Neural crest cell (in vitro differentiated cells): Measurements from ENCODE around the gene SLC38A8. TPM values are rescaled to one million over a fixed set of nuclear protein-coding genes. Genes with fewer than 3 reads are reported as not detected.

Source experiments
- DNase-seq: peaks from one replicate; pipeline ENCODE4 v3.0.0; 2021; ENCODE audit warnings: low read depth, mixed read lengths, low spot score
- H3K27ac Mint-ChIP-seq: one replicate; pipeline ENCODE4 v1.8.0; 2021; ENCODE audit warnings: mild to moderate bottlenecking, mixed read lengths; ENCODE audit not compliant: unreplicated experiment
- H3K27me3 Mint-ChIP-seq: 2 replicates; pipeline ENCODE4 v1.8.0; 2021; ENCODE audit warnings: low read depth, mild to moderate bottlenecking, mixed read lengths
- H3K36me3 Mint-ChIP-seq: 2 replicates; pipeline ENCODE4 v1.8.0; 2021; ENCODE audit warnings: low read depth, mild to moderate bottlenecking, mixed read lengths
- H3K4me1 Mint-ChIP-seq: 2 replicates; pipeline ENCODE4 v1.8.0; 2021; ENCODE audit warnings: mixed read lengths
- H3K4me3 Mint-ChIP-seq: one replicate; pipeline ENCODE4 v1.8.0; 2021; ENCODE audit warnings: mild to moderate bottlenecking, mixed read lengths
- H3K9me3 Mint-ChIP-seq: 2 replicates; pipeline ENCODE4 v1.8.0; 2021; ENCODE audit warnings: mixed read lengths
- total RNA-seq: library from RNA; stranded (reverse); gene quantifications from 2 replicates; pipeline ENCODE4 v1.2.1, GENCODE V29; 2021
- TF ChIP-seq, protein P1 (sequence below): fragments of 200-600 bp; sonication (generic); conservative IDR thresholded peaks from 2 replicates; pipeline ENCODE4 v1.5.0; 2021; ENCODE audit warnings: antibody characterized with exemption, mild to moderate bottlenecking

SLC38A8 gene
- total RNA-seq, 1 donor from 2014 or later, result not detected

DNA sequence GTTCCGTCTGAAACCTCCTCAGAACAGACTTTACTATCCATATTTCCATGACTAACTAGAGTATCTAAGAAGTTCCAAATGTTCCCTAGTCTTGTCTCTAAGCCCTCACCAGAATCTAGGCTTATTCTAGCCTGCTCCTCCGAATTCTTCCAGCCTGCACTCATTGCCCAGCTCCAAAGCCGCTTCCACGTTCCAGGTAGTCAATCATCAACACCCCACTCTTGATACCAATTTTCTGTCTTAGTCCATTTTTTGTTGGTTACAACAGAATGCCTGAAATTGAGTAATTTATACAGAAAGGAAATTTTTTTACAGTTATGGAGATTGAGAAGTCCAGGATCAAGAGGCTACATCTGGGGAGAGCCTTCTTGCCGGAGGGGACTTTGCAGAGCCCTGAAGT is 21.1 kb downstream of the SLC38A8 start:
- Mint-ChIP-seq H3K4me3 (no peak overlapping the region), H3K9me3 (peaks cover 15% of the 10 kb centered on the region), H3K27ac (no peak overlapping the region), H3K36me3 (peaks cover 7% of the 10 kb centered on the region), H3K4me1 (peaks cover 2% of the 10 kb centered on the region), H3K27me3 (no peaks in the 10 kb centered on the region)
- TF ChIP-seq, protein P1, sequence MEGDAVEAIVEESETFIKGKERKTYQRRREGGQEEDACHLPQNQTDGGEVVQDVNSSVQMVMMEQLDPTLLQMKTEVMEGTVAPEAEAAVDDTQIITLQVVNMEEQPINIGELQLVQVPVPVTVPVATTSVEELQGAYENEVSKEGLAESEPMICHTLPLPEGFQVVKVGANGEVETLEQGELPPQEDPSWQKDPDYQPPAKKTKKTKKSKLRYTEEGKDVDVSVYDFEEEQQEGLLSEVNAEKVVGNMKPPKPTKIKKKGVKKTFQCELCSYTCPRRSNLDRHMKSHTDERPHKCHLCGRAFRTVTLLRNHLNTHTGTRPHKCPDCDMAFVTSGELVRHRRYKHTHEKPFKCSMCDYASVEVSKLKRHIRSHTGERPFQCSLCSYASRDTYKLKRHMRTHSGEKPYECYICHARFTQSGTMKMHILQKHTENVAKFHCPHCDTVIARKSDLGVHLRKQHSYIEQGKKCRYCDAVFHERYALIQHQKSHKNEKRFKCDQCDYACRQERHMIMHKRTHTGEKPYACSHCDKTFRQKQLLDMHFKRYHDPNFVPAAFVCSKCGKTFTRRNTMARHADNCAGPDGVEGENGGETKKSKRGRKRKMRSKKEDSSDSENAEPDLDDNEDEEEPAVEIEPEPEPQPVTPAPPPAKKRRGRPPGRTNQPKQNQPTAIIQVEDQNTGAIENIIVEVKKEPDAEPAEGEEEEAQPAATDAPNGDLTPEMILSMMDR, result no peak
- DNase-seq, result no peak

DNA sequence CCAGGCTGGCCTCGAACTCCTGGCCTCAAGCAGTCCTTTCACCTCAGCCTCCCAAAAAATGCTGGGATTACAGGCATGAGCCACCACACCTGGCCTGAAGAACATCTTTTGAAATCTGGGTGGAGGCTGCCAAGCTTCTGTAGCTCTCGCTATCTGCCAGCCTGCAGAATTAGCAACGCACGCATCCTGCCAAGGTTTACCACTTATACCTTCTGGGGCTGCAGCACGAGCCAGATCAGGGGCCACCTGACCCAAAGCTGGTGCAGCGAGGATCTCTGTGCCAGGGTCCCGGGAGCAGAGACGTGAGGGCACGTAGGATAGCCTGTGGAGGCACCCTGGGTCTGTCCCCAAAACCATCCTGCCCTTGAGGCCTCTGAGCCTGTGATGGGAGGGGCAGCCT is 22.2 kb downstream of the SLC38A8 start:
- no peak overlapping the region for H3K27ac Mint-ChIP-seq
- H3K4me1 Mint-ChIP-seq, result no peaks in the 10 kb centered on the region
- H3K4me3 Mint-ChIP-seq, result no peak overlapping the region
- TF ChIP-seq, protein P1, result no peak
- no peaks in the 10 kb centered on the region for H3K27me3 Mint-ChIP-seq
- H3K9me3 Mint-ChIP-seq, result peaks cover 15% of the 10 kb centered on the region
- peaks cover 7% of the 10 kb centered on the region for H3K36me3 Mint-ChIP-seq
- DNase-seq, result no peak

DNA sequence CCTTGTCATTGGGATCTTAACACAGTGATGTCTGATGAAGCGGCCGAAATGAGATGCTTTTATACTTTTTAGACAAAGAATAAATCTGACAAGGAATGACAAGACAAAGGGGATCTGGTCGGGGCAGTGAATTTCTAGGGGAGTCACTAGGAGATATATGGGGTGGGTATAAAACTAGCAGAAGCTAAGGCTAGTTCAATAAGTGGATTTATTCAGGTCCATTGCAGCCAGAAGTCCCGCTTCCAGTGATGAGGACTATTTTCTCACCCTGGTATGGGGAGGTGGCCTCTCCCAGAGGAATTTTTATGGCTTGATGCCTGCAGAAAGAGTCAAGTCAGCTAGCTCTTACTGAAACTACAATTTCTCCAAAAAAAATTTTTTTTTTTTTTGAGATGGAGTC is 23.9 kb downstream of the SLC38A8 start:
- Mint-ChIP-seq H3K27me3 (no peaks in the 10 kb centered on the region), H3K27ac (no peak overlapping the region), H3K36me3 (peaks cover 7% of the 10 kb centered on the region), H3K4me3 (no peak overlapping the region), H3K9me3 (peaks cover 15% of the 10 kb centered on the region), H3K4me1 (no peaks in the 10 kb centered on the region)
- no peak for DNase-seq
- TF ChIP-seq, protein P1, result no peak

DNA sequence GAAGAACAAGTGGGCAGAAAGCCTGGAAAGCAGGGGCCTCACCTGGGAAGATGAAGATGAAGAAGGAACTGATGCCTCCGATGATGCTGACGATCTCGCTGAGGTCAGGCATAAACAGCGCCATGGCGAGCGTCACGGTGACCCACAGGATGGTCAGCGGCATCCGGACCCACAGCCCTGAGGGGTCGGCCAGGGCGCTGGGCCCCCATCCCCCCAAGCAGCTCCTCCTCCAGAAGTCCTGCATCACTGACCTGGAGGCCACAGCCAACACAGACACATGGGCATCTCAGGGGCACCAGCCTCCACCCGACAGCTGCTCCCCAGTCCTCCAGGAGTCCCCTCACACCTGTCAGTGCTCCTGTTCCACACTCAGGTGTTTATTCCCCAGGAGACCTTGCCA is 26.1 kb downstream of the SLC38A8 start:
- Mint-ChIP-seq H3K9me3 (peaks cover 14% of the 10 kb centered on the region), H3K4me1 (no peaks in the 10 kb centered on the region), H3K27me3 (no peaks in the 10 kb centered on the region), H3K27ac (no peak overlapping the region), H3K4me3 (no peak overlapping the region), H3K36me3 (peaks cover 6% of the 10 kb centered on the region)
- TF ChIP-seq, protein P1, result no peak
- DNase-seq, result no peak

DNA sequence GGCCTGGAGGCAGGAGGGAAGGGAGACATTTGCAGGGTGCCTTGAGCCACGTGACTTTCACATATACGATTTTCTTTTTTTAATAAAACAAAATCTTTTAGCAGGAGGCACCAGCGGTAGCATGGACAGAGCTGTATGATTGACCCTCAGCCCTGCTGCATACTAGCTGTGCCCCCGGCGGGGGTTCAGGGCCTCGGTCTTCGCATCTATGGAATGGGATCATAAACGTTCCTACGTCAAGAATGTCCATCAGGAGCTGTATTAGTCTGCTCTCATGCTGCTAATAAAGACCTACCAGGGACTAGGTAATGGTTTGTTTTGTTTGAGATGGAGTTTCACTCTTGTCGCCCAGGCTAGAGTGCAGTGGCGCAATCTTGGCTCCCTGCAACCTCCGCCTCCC is 27.2 kb downstream of the SLC38A8 start:
- Mint-ChIP-seq H3K27ac (no peak overlapping the region), H3K4me1 (no peaks in the 10 kb centered on the region), H3K9me3 (peaks cover 9% of the 10 kb centered on the region), H3K27me3 (no peaks in the 10 kb centered on the region), H3K4me3 (no peak overlapping the region), H3K36me3 (peaks cover 4% of the 10 kb centered on the region)
- no peak for DNase-seq
- TF ChIP-seq, protein P1, result no peak
